Muscle layer of colon (tissue), 2 donors: ENCODE results near the gene OTOG.

Source experiments
- H3K27ac ChIP-seq: one replicate; pipeline ENCODE4 v1.7.0; 2013; ENCODE audit warnings: low read depth, mild to moderate bottlenecking, low read length, moderate library complexity
- H3K27me3 ChIP-seq, 2 donors: one replicate each; pipeline ENCODE4 v1.7.0; 2013; ENCODE audit warnings: low read length in 2 of 2, mild to moderate bottlenecking in 2 of 2; ENCODE audit not compliant: insufficient read depth in 2 of 2, control insufficient read depth in 1 of 2
- H3K36me3 ChIP-seq: one replicate; pipeline ENCODE4 v1.7.0; 2013; ENCODE audit warnings: mild to moderate bottlenecking, low read length; ENCODE audit not compliant: insufficient read depth
- H3K4me1 ChIP-seq: one replicate; pipeline ENCODE4 v1.7.0; 2013; ENCODE audit warnings: mild to moderate bottlenecking, low read length; ENCODE audit not compliant: insufficient read depth
- H3K4me3 ChIP-seq, 2 donors: one replicate each; pipeline ENCODE4 v1.7.0; 2013; ENCODE audit warnings: low read length in 2 of 2, low read depth in 1 of 2, mild to moderate bottlenecking in 1 of 2, moderate library complexity in 1 of 2
- H3K9ac ChIP-seq: one replicate; pipeline ENCODE4 v1.7.0; 2013; ENCODE audit warnings: low read length
- H3K9me3 ChIP-seq: one replicate; pipeline ENCODE4 v1.7.0; 2013; ENCODE audit warnings: mild to moderate bottlenecking, low read length
- donor health status: abdominal sarcoma.
- donor health status: Adenocarcinoma of cecum.

The OTOG gene

GRCh38 chr11:17556999-17557398, 9.9 kb downstream of the OTOG start:
- no peak overlapping the region for H3K4me3 ChIP-seq
- no peaks in the 10 kb centered on the region for H3K9me3 ChIP-seq
- no peaks in the 10 kb centered on the region for H3K4me1 ChIP-seq
- H3K36me3 ChIP-seq, result no peaks in the 10 kb centered on the region
- H3K9ac ChIP-seq, result no peak overlapping the region
- H3K27me3 ChIP-seq, result no peaks in the 10 kb centered on the region
- H3K27ac ChIP-seq, result no peak overlapping the region

- Histone ChIP-seq H3K36me3 (no peaks in the 10 kb centered on the region), H3K4me3 (no peak overlapping the region), H3K27ac (no peak overlapping the region), H3K9me3 (no peaks in the 10 kb centered on the region), H3K27me3 (no peaks in the 10 kb centered on the region), H3K4me1 (no peaks in the 10 kb centered on the region), H3K9ac (no peak overlapping the region)
Measured at GRCh38 chr11:17558025-17558780, 11.1 kb downstream of the OTOG start.

- Histone ChIP-seq H3K9ac (no peak overlapping the region), H3K36me3 (no peaks in the 10 kb centered on the region), H3K27ac (no peak overlapping the region), H3K4me3 (no peak overlapping the region), H3K4me1 (no peaks in the 10 kb centered on the region), H3K27me3 (no peaks in the 10 kb centered on the region), H3K9me3 (no peaks in the 10 kb centered on the region)
Measured at GRCh38 chr11:17558916-17559315, 11.9 kb downstream of the OTOG start.

GRCh38 chr11:17559341-17560087, 12.5 kb downstream of the OTOG start:
- Histone ChIP-seq H3K4me1 (no peaks in the 10 kb centered on the region), H3K27ac (no peak overlapping the region), H3K9ac (no peak overlapping the region), H3K36me3 (no peaks in the 10 kb centered on the region), H3K9me3 (no peaks in the 10 kb centered on the region), H3K27me3 (no peaks in the 10 kb centered on the region), H3K4me3 (no peak overlapping the region)

GRCh38 chr11:17560281-17561110, 13.4 kb downstream of the OTOG start:
- Histone ChIP-seq H3K27ac (no peak overlapping the region), H3K36me3 (no peaks in the 10 kb centered on the region), H3K27me3 (no peaks in the 10 kb centered on the region), H3K9me3 (no peaks in the 10 kb centered on the region), H3K4me1 (no peaks in the 10 kb centered on the region), H3K4me3 (no peak overlapping the region), H3K9ac (no peak overlapping the region)

GRCh38 chr11:17561111-17561415, 14.0 kb downstream of the OTOG start:
- Histone ChIP-seq H3K27me3 (no peaks in the 10 kb centered on the region), H3K27ac (no peak overlapping the region), H3K4me3 (no peak overlapping the region), H3K36me3 (no peaks in the 10 kb centered on the region), H3K9me3 (no peaks in the 10 kb centered on the region), H3K9ac (no peak overlapping the region), H3K4me1 (no peaks in the 10 kb centered on the region)

- Histone ChIP-seq H3K27ac (no peak overlapping the region), H3K36me3 (no peaks in the 10 kb centered on the region)
Measured at GRCh38 chr11:17561526-17561925, 14.5 kb downstream of the OTOG start.

GRCh38 chr11:17563231-17563646, 16.2 kb downstream of the OTOG start:
- Histone ChIP-seq H3K9ac (no peak overlapping the region), H3K27me3 (no peaks in the 10 kb centered on the region), H3K36me3 (no peaks in the 10 kb centered on the region), H3K27ac (no peak overlapping the region), H3K4me1 (no peaks in the 10 kb centered on the region), H3K9me3 (no peaks in the 10 kb centered on the region), H3K4me3 (no peak overlapping the region)

More at GRCh38 chr11:17561526-17561925, 14.5 kb downstream of the OTOG start:
- no peak overlapping the region for H3K9ac ChIP-seq
- H3K4me1 ChIP-seq, result no peaks in the 10 kb centered on the region
- no peaks in the 10 kb centered on the region for H3K27me3 ChIP-seq
- no peak overlapping the region for H3K4me3 ChIP-seq
- H3K9me3 ChIP-seq, result no peaks in the 10 kb centered on the region

- H3K27ac ChIP-seq, result no peak overlapping the region
- no peak overlapping the region for H3K9ac ChIP-seq
- no peaks in the 10 kb centered on the region for H3K27me3 ChIP-seq
- H3K4me3 ChIP-seq, result no peak overlapping the region
- no peaks in the 10 kb centered on the region for H3K36me3 ChIP-seq
- H3K4me1 ChIP-seq, result no peaks in the 10 kb centered on the region
- H3K9me3 ChIP-seq, result no peaks in the 10 kb centered on the region
Measured at GRCh38 chr11:17563961-17564686, 17.1 kb downstream of the OTOG start.

GRCh38 chr11:17564687-17565042, 17.6 kb downstream of the OTOG start:
- Histone ChIP-seq H3K27ac (no peak overlapping the region), H3K36me3 (no peaks in the 10 kb centered on the region), H3K27me3 (no peaks in the 10 kb centered on the region), H3K4me1 (no peaks in the 10 kb centered on the region), H3K9me3 (no peaks in the 10 kb centered on the region), H3K4me3 (no peak overlapping the region), H3K9ac (no peak overlapping the region)

GRCh38 chr11:17568944-17569343, 21.9 kb downstream of the OTOG start:
- Histone ChIP-seq H3K4me3 (no peak overlapping the region), H3K9me3 (no peaks in the 10 kb centered on the region), H3K36me3 (no peaks in the 10 kb centered on the region), H3K9ac (no peak overlapping the region), H3K27me3 (no peaks in the 10 kb centered on the region), H3K4me1 (no peaks in the 10 kb centered on the region), H3K27ac (no peak overlapping the region)
